ENCODE results near the gene NADK.
"Not testable (repeated sequence)": the region's sequence is repeated elsewhere in the genome, so short reads cannot be mapped to it uniquely, and the experiment has no call there.

- TF ChIP-seq CTCF, POLR2A (IDR thresholded peaks at IDR 0.05): not testable (repeated sequence)
Measured at GRCh38 chr1:1702506-1702905, 75.8 kb downstream of the NADK start.
